ENCODE results near the gene AVP.

AVP gene

GRCh38 chr20:3111507-3111906 lies 27.0 kb upstream of the AVP start:
- in situ Hi-C loops (cut with MboI; ENCODE audit: low sequenced_read_pairs): no loop called here

GRCh38 chr20:3109350-3110302 lies 25.1 kb upstream of the AVP start:
- in situ Hi-C loops (cut with MboI; ENCODE audit: low sequenced_read_pairs): no loop called here

- in situ Hi-C loops (cut with MboI; ENCODE audit: low sequenced_read_pairs): no loop called here
These were observed 23.0 kb upstream of the AVP start for GRCh38 chr20:3107464-3108025.

GRCh38 chr20:3106658-3107463 lies 22.3 kb upstream of the AVP start:
- in situ Hi-C loops (cut with MboI; ENCODE audit: low sequenced_read_pairs): no loop called here

GRCh38 chr20:3106185-3106584 lies 21.7 kb upstream of the AVP start:
- in situ Hi-C loops (cut with MboI; ENCODE audit: low sequenced_read_pairs): no loop called here

GRCh38 chr20:3105256-3106137 lies 21.0 kb upstream of the AVP start:
- in situ Hi-C loops (cut with MboI; ENCODE audit: low sequenced_read_pairs): no loop called here

GRCh38 chr20:3103369-3104032 lies 19.0 kb upstream of the AVP start:
- in situ Hi-C loops (cut with MboI; ENCODE audit: low sequenced_read_pairs): no loop called here

- in situ Hi-C loops (cut with MboI; ENCODE audit: low sequenced_read_pairs): no loop called here
These were observed 18.2 kb upstream of the AVP start for GRCh38 chr20:3102575-3103368.

- in situ Hi-C loops (cut with MboI; ENCODE audit: low sequenced_read_pairs): no loop called here
These were observed 17.4 kb upstream of the AVP start for GRCh38 chr20:3101737-3102574.

GRCh38 chr20:3101251-3101650 lies 16.7 kb upstream of the AVP start:
- in situ Hi-C loops (cut with MboI; ENCODE audit: low sequenced_read_pairs): no loop called here

- in situ Hi-C loops (cut with MboI; ENCODE audit: low sequenced_read_pairs): no loop called here
These were observed 16.0 kb upstream of the AVP start for GRCh38 chr20:3100480-3100879.

GRCh38 chr20:3094848-3095629 lies 10.5 kb upstream of the AVP start:
- in situ Hi-C loops (cut with MboI; ENCODE audit: low sequenced_read_pairs): no loop called here

- in situ Hi-C loops (cut with MboI; ENCODE audit: low sequenced_read_pairs): no loop called here
These were observed 9.4 kb upstream of the AVP start for GRCh38 chr20:3093861-3094361.

- in situ Hi-C loops (cut with MboI; ENCODE audit: low sequenced_read_pairs): no loop called here
These were observed 8.3 kb upstream of the AVP start for GRCh38 chr20:3092611-3093379.

GRCh38 chr20:3090565-3090964 lies 6.0 kb upstream of the AVP start:
- in situ Hi-C loops (cut with MboI; ENCODE audit: low sequenced_read_pairs): no loop called here

- in situ Hi-C loops (cut with MboI; ENCODE audit: low sequenced_read_pairs): no loop called here
These were observed 3.5 kb upstream of the AVP start for GRCh38 chr20:3088031-3088430.

Measured in HL-60/S4 treated with retinoic acid at 250 ng/mL for 4 days and 3 days (cell line).